ENCODE results near the gene TMEM52.

DNA sequence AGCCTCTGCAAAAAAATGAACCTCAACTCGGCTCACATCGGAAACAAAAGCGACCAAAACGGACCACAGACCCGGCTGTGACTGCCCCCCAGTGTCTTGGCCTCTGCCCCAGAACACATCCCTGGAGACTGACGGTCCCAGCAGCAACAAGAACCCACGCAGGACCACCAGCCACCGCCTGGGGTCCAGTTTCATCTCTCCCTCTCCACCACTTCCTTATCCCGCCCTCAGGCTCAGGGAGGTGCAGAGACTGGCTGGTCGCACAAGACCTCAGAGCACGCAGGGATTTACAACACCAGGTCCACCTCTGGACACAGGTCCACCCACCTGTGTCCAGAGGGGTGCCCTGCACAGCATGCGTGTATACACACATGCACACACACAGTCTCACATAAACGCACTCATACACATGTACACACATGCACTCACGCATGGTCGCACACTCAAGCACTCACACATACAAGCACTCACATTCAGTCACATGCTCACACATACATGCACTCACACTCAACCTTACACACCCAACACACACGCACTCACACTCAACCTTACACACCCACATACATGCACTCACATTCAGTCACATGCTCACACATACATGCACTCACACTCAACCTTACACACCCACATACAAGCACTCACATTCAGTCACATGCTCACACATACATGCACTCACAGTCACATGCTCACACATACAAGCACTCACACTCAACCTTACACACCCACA, 18.6 kb upstream of the TMEM52 start:
- TF ChIP-seq ISL1 (CRISPR knock-in tag; IDR thresholded peaks at IDR 0.05) (no peak), ZC3H10 (CRISPR knock-in tag; IDR thresholded peaks at IDR 0.05) (no peak), CSDC2 (CRISPR knock-in tag; IDR thresholded peaks at IDR 0.05) (no peak), ZFP30 (CRISPR knock-in tag; IDR thresholded peaks at IDR 0.05) (no peak), BACH2 (CRISPR knock-in tag; IDR thresholded peaks at IDR 0.05; ENCODE audit: borderline replicate concordance) (no peak), ESRRG (CRISPR knock-in tag; IDR thresholded peaks at IDR 0.05) (no peak), TCF4 (CRISPR knock-in tag; IDR thresholded peaks at IDR 0.05; ENCODE audit: borderline replicate concordance) (no peak), ARNTL (CRISPR knock-in tag; IDR thresholded peaks at IDR 0.05; ENCODE audit: borderline replicate concordance, low read depth) (no peak), ZFP3 (CRISPR knock-in tag; IDR thresholded peaks at IDR 0.05) (no peak), ZNF8 (CRISPR knock-in tag; IDR thresholded peaks at IDR 0.05) (no peak), PPARA (CRISPR knock-in tag; IDR thresholded peaks at IDR 0.05; ENCODE audit: borderline replicate concordance) (no peak)
- TF ChIP-seq, protein P1, sequence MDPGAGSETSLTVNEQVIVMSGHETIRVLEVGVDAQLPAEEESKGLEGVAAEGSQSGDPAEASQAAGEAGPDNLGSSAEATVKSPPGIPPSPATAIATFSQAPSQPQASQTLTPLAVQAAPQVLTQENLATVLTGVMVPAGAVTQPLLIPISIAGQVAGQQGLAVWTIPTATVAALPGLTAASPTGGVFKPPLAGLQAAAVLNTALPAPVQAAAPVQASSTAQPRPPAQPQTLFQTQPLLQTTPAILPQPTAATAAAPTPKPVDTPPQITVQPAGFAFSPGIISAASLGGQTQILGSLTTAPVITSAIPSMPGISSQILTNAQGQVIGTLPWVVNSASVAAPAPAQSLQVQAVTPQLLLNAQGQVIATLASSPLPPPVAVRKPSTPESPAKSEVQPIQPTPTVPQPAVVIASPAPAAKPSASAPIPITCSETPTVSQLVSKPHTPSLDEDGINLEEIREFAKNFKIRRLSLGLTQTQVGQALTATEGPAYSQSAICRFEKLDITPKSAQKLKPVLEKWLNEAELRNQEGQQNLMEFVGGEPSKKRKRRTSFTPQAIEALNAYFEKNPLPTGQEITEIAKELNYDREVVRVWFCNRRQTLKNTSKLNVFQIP (CRISPR knock-in tag; IDR thresholded peaks at IDR 0.05; ENCODE audit: borderline replicate concordance, low read depth): no peak
- TF ChIP-seq, protein P2, sequence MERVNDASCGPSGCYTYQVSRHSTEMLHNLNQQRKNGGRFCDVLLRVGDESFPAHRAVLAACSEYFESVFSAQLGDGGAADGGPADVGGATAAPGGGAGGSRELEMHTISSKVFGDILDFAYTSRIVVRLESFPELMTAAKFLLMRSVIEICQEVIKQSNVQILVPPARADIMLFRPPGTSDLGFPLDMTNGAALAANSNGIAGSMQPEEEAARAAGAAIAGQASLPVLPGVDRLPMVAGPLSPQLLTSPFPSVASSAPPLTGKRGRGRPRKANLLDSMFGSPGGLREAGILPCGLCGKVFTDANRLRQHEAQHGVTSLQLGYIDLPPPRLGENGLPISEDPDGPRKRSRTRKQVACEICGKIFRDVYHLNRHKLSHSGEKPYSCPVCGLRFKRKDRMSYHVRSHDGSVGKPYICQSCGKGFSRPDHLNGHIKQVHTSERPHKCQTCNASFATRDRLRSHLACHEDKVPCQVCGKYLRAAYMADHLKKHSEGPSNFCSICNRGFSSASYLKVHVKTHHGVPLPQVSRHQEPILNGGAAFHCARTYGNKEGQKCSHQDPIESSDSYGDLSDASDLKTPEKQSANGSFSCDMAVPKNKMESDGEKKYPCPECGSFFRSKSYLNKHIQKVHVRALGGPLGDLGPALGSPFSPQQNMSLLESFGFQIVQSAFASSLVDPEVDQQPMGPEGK (CRISPR knock-in tag; IDR thresholded peaks at IDR 0.05; ENCODE audit: borderline replicate concordance): no peak
- TF ChIP-seq, protein P3, sequence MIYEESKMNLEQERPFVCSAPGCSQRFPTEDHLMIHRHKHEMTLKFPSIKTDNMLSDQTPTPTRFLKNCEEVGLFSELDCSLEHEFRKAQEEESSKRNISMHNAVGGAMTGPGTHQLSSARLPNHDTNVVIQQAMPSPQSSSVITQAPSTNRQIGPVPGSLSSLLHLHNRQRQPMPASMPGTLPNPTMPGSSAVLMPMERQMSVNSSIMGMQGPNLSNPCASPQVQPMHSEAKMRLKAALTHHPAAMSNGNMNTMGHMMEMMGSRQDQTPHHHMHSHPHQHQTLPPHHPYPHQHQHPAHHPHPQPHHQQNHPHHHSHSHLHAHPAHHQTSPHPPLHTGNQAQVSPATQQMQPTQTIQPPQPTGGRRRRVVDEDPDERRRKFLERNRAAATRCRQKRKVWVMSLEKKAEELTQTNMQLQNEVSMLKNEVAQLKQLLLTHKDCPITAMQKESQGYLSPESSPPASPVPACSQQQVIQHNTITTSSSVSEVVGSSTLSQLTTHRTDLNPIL (CRISPR knock-in tag; IDR thresholded peaks at IDR 0.05; ENCODE audit: low read depth): no peak

Measured in SK-N-SH treated with all-trans-retinoic acid at 6 μM for 48 hours (cell line).